HG02884 (cell line): Measurements from ENCODE around the gene EZR.

ENCODE experiments used
- ATAC-seq: cut with Tn5 transposase; IDR thresholded peaks from one replicate; pipeline ENCODE4 v1.9.1; 2021; ENCODE audit warnings: mild to moderate bottlenecking, moderate library complexity; ENCODE audit not compliant: unreplicated experiment

The EZR gene

DNA sequence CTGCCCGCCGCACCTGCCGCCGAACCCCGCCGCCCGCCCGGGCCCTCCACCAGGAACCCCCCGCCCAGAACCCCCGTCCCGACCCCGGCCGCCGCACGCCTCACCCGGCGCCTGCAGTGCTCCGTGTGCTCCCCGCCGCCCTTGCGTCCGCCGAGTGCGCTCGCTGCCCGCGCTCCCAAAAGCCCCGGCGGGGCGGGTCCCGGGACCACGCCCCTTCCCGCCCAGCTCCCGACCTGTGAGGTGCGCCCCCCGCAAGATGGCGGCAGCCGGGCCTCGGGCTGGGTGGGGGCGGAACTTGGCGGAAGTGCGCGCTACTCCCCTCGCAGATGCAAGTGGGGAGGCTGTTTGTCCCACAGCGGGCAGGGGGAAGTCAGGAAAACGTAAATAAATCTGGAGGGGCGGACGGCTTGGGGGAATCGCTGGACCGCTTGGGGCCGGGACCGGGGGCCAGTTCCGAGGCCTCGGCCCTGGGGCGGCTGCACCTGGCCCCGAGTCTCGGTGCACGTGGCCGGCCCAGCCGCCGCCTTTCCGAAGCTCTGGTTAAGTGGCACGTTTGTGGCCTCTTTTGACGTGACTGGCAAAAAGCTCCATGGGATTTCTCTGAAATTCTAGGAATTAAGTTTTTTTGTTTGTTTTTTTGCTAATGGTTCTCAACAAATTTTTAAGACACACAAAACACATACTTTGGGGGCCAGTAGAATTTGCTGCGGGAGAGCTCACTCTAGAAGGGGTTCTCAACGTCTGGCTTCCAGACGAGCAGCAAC, at the start of gene EZR:
Gene EZR (minus strand): TSS at position 156 of the 764 bp plus-strand sequence. CDS start 1,275 bp downstream, outside the sequence.
- peak; percentile 45 for ATAC-seq

DNA sequence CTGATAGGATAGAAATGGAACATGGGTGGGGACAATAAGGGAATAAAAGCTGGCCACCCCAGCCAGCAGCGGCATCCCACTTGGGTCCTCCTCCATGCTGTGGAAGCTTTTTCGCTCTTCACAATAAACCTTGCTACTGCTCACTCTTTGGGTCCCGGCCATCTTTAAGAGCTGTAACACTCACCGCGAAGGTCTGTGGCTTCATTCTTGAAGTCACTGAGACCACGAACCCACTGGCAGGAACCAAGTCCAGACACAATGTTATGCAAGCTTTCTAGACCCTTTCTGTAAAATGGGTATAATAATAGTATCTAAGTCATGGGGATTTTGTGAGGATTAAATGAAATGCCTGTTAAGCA, 48.9 kb upstream of the EZR start:
- ATAC-seq = no peak

DNA sequence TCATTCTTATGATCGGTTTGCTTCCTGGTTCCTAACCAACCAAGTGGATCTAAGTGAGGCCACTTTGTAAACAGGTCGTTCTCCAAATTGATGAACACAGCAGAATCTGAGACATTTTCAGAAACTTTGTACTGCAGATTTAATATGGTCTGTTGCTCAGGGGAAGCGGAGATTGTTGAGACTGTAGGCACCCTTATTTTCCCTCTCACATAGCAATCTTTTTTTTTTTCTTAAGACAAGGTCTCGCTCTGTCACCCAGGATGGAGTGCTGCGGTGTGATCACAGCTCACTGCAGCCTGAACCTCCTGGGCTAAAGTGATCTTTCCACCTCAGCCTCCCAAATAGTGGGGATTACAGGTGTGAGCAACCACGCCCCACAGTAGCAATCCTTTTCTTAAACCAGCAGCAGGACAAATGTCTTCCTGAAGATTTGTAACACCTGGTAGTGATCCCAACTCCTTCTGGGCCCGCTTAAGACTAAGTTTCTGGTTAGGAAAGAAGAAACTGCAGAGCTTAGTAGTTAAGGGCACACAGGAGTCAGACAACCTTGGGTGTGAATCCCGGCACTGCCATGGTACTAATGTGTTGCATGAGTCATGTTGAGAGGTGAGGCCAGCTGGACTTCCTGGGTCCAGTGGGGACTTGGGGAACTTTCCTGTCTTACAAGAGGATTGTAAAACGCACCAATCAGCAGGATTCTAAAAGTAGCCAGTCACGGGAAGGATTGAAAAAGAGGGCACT, 48.4 kb upstream of the EZR start:
- no peak for ATAC-seq

GRCh38 chr6:158865769-158866168, 46.6 kb upstream of the EZR start:
- ATAC-seq = no peak

GRCh38 chr6:158863646-158864045, 44.5 kb upstream of the EZR start:
- no peak for ATAC-seq

- no peak for ATAC-seq
Observed at GRCh38 chr6:158861686-158862381, 42.7 kb upstream of the EZR start.

GRCh38 chr6:158860279-158860865, 41.2 kb upstream of the EZR start:
- ATAC-seq = no peak

DNA sequence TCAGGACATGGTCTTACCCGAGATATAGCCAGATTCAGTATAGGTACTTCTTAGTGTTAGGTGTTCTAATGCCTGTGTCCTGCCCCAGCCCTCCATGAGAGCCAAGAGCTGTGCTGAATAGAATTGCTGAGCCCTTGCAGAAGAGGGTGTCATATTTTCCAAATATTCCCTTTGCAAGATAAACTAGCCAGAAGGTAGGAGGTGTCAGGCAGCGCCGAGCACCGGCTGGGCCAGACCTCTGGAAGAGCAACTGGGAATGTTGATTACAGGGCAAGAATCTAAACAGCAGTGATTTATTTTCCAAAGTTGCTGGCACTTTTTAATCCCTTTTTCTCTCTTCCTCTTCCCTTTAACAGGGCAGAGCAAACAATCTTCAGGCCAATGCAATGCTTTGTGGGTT, 37.1 kb upstream of the EZR start:
- ATAC-seq = no peak

DNA sequence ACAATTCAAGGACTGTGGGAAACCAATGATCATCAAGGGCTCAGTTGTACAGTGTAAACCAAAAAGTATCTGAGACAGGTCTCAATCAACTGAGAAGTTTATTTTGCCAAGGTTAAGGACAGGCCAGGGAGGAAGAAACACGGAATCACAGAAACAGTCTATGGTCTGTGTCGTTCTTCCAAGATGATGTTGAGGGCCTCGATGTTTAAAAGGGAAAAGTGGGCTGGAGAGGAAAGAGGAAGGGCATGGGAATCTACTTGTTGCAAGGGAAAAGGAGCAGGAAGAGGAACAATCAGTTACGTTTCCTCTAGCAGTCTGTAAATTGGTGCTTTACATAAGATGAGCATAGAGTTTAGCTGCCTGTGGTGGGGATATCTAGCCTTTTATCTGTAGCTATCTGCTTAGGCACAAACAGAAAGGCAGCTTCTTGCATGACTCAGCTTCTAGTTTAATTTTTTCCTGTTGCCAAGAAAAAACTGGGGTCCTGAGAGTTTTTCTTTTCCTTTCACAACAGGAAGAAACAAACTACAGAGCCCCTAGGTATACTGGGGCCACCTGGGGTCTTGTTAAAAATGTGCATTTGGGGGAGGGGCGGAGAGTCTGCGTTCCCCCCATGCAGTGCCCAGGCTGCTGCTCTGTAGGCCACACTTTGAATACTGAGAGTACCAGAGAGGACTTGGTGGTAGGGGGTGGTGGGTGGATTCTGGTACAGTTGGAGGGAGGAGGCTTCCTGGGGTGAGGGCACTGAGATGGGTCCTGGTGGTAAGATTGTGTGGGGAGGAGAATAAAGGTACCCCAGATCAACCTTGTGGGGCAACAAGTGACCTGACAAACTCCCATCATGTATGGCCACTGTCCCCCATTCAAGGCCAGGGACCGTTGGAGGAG, 35.3 kb upstream of the EZR start:
- no peak for ATAC-seq

GRCh38 chr6:158853880-158854213, 34.7 kb upstream of the EZR start:
- ATAC-seq = no peak

DNA sequence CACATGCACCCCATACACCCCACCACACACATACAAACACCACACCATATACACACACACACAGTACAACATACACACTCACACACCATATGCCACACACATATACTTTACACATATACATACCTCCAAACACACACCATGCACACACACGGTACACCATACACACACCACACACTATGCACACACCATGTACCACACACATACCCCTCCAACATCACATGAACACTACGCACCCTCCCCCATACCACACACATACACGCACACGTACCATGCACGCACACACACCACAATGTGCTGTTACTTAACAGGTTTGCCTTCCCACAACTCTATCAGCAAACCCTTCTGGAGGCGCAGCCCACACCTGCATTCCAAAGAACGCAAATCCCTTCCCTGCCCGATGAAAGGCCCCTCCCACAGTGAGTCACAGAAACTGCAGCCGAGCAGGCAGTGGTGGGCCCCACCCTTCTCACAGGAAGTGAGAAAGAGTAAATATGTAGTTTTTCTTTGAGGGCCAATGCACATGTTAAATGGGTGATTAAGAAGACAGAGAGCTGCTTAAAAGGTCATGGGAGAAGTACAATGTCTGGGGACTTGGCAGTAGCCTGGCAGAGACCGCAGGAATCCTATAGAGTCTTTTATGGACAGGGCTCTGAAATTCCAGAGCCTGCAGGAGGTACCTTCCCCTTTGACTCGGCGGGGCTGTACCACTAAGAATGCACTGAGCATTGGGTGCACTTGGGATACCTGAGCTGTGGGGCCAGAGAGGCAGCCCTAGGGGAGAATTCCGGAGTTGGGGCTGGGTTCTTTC, 34.1 kb upstream of the EZR start:
- peak; percentile 91 for ATAC-seq

DNA sequence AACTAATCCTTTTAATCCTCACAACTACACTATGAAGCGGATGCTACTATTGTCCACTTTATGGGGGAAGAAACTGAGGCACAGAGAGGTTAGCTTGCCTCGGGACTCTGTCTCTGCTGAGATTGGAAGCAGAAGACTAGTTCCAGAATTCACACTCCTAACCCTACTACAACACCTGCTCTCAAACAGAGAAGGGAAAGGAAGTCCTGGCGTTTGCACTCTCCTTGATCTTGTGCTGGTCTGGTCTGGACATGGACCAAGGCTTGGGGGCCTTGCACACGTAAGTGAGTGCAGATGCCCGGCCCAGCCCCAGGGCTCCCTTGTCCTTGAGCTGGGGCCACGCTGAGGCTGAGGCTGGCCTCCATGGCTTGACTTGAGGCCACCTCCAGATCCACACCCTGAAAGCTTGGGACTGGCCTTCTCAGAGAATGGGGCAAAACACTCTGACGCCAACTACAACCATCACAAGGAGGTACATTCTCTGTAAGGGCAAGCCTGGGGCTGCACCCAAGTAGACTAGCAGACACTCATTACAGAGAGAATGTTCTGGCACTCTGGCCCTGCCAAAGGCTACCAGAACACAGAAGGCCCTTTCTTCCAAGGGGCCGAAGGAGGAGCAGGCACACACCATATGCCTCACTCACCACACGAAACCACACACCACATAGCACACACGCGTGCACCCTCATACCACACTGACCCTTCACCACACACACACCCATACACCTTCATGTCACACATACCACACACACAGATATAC, 33.3 kb upstream of the EZR start:
- no peak for ATAC-seq

DNA sequence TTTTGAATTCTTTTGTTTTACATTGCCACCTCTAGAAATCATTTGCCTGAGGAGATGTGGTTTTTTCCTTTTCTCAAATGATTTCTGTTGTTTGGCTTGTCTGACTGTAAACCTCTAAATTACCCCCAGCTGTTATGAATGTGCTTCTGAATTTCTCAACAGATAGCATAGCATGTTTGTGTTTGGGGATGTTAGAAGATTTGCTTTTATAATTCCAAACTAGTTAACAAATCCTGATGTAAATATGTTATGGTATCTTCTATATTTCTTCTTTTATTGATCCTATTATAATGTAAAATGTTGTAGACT, 31.6 kb upstream of the EZR start:
- ATAC-seq = no peak

GRCh38 chr6:158849899-158850806, 31.0 kb upstream of the EZR start:
- no peak for ATAC-seq

DNA sequence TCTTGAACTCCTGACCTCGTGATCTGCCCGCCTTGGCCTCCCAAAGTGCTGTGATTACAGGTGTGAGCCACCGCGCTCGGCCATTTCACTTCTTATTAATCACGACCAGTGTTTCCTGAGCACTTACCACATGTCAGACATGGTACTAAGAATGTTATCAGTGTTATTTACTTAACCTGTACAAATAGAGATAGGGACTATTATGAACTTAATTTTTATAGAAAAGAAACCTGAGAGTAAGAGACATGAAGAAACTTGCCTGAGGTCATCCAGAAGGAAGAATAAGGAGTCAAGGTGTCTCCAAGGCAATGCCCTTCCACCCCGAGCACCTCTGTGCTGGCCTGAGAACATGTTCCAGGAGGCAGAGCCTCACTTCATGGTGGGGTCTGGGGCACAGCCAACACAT, 29.3 kb upstream of the EZR start:
- ATAC-seq = no peak

DNA sequence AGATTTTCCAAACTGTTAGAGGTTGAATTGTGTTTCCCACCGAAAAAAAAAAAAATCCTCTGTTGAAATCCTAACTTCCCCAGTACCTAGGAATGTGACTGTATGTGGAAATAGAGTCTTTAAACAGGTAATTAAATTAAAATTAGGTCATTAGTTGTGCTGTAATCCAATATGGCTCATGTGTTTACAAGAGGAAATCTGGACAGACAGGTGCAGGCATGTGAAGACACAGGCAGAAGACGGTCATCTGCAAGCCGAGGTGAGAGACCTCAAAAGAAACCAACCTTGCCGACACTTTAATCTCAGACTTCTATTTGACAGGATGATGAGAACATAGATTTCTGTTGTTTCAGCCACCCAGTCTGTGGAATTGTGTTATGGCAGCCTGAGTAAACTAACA, 28.6 kb upstream of the EZR start:
- ATAC-seq = no peak

GRCh38 chr6:158847012-158847529, 27.9 kb upstream of the EZR start:
- no peak for ATAC-seq
